ENCODE data around the gene SULT1C2. TPM values are rescaled to one million over a fixed set of nuclear protein-coding genes. Genes with fewer than 3 reads are reported as not detected.
A peak's percentile ranks its signal among the peaks of the same experiment; 100 is the strongest.
"Not testable (repeated sequence)": the region's sequence is repeated elsewhere in the genome, so short reads cannot be mapped to it uniquely, and the experiment has no call there.

The SULT1C2 gene
- polyA plus RNA-seq, 3 donors from 2014 or later: not detected

- Mint-ChIP-seq H3K27ac (no peak overlapping the region), H3K27me3 (ENCODE audit: low read depth in 3 of 3) (peaks cover 0 to 10% (median 0%) of the 10 kb centered on the region in 3 donors), H3K36me3 (no peaks in the 10 kb centered on the region), H3K9me3 (peaks cover 0 to 1% (median 0%) of the 10 kb centered on the region in 6 donors), H3K4me3 (no peak overlapping the region), H3K4me1 (no peaks in the 10 kb centered on the region)
- DNase-seq: no peak
These were observed 17.8 kb upstream of the SULT1C2 start for GRCh38 chr2:108270768-108271506.

GRCh38 chr2:108271691-108272253, 16.9 kb upstream of the SULT1C2 start:
- no peak for DNase-seq
- Mint-ChIP-seq H3K9me3 (peaks cover 0 to 1% (median 0%) of the 10 kb centered on the region in 6 donors), H3K4me1 (no peaks in the 10 kb centered on the region), H3K36me3 (no peaks in the 10 kb centered on the region), H3K27ac (no peak overlapping the region), H3K4me3 (no peak overlapping the region), H3K27me3 (ENCODE audit: low read depth in 3 of 3) (peaks cover 0 to 10% (median 0%) of the 10 kb centered on the region in 3 donors)

- Mint-ChIP-seq H3K4me1 (no peaks in the 10 kb centered on the region), H3K36me3 (no peaks in the 10 kb centered on the region), H3K9me3 (peaks cover 0 to 1% (median 0%) of the 10 kb centered on the region in 6 donors), H3K27ac (no peak overlapping the region), H3K4me3 (no peak overlapping the region), H3K27me3 (ENCODE audit: low read depth in 3 of 3) (peaks cover 0 to 9% (median 2%) of the 10 kb centered on the region in 3 donors)
- no peak for DNase-seq
These were observed 10.1 kb upstream of the SULT1C2 start for GRCh38 chr2:108278631-108279030.

- DNase-seq: no peak
- Mint-ChIP-seq H3K27me3 (ENCODE audit: low read depth in 3 of 3) (peaks cover 0 to 9% (median 2%) of the 10 kb centered on the region in 3 donors), H3K27ac (no peak overlapping the region), H3K36me3 (no peaks in the 10 kb centered on the region), H3K4me1 (no peaks in the 10 kb centered on the region), H3K4me3 (no peak overlapping the region), H3K9me3 (peaks cover 0 to 1% (median 0%) of the 10 kb centered on the region in 6 donors)
These were observed 9.2 kb upstream of the SULT1C2 start for GRCh38 chr2:108279468-108279867.

- no peak for DNase-seq
- peaks cover 0 to 9% (median 4%) of the 10 kb centered on the region in 3 donors for H3K27me3 Mint-ChIP-seq (ENCODE audit: low read depth in 3 of 3)
- H3K4me1 Mint-ChIP-seq: no peaks in the 10 kb centered on the region
- H3K9me3 Mint-ChIP-seq: peaks cover 0 to 1% (median 0%) of the 10 kb centered on the region in 6 donors
- H3K4me3 Mint-ChIP-seq: no peak overlapping the region
- H3K36me3 Mint-ChIP-seq: no peaks in the 10 kb centered on the region
- H3K27ac Mint-ChIP-seq: no peak overlapping the region
These were observed 8.2 kb upstream of the SULT1C2 start for GRCh38 chr2:108280466-108280865.

GRCh38 chr2:108284566-108284965, 4.1 kb upstream of the SULT1C2 start:
- H3K4me1 Mint-ChIP-seq; DNase-seq; H3K4me3 Mint-ChIP-seq; H3K27ac Mint-ChIP-seq; H3K9me3 Mint-ChIP-seq; H3K27me3 Mint-ChIP-seq (ENCODE audit: low read depth in 3 of 3); H3K36me3 Mint-ChIP-seq: not testable (repeated sequence)

- no peak overlapping the region for H3K4me3 Mint-ChIP-seq
These were observed 3.1 kb upstream of the SULT1C2 start for GRCh38 chr2:108285616-108286015.

GRCh38 chr2:108287169-108287568, 1.5 kb upstream of the SULT1C2 start:
- H3K36me3 Mint-ChIP-seq: no peaks in the 10 kb centered on the region

More at GRCh38 chr2:108285616-108286015, 3.1 kb upstream of the SULT1C2 start:
- Mint-ChIP-seq H3K27ac (no peak overlapping the region), H3K9me3 (peaks cover 0 to 5% (median 0%) of the 10 kb centered on the region in 6 donors), H3K36me3 (no peaks in the 10 kb centered on the region), H3K27me3 (ENCODE audit: low read depth in 3 of 3) (peaks cover 0 to 5% (median 4%) of the 10 kb centered on the region in 3 donors), H3K4me1 (no peaks in the 10 kb centered on the region)
- no peak for DNase-seq

GRCh38 chr2:108293850-108294249, 5.2 kb downstream of the SULT1C2 start:
- DNase-seq: no peak
- no peaks in the 10 kb centered on the region for H3K4me1 Mint-ChIP-seq
- no peak overlapping the region for H3K27ac Mint-ChIP-seq
- peaks cover 0 to 10% (median 0%) of the 10 kb centered on the region in 6 donors for H3K9me3 Mint-ChIP-seq
- no peak overlapping the region for H3K4me3 Mint-ChIP-seq
- peaks cover 3 to 14% (median 8%) of the 10 kb centered on the region in 3 donors for H3K27me3 Mint-ChIP-seq (ENCODE audit: low read depth in 3 of 3)
- no peaks in the 10 kb centered on the region for H3K36me3 Mint-ChIP-seq

More at GRCh38 chr2:108287169-108287568, 1.5 kb upstream of the SULT1C2 start:
- Mint-ChIP-seq H3K27ac (no peak overlapping the region), H3K4me1 (no peaks in the 10 kb centered on the region), H3K27me3 (ENCODE audit: low read depth in 3 of 3) (peaks cover 0 to 6% (median 5%) of the 10 kb centered on the region in 3 donors), H3K9me3 (peaks cover 0 to 10% (median 0%) of the 10 kb centered on the region in 6 donors), H3K4me3 (no peak overlapping the region)
- DNase-seq: no peak

- H3K4me3 Mint-ChIP-seq: no peak overlapping the region
- H3K27me3 Mint-ChIP-seq (ENCODE audit: low read depth in 3 of 3): peaks cover 3 to 14% (median 6%) of the 10 kb centered on the region in 3 donors
- H3K9me3 Mint-ChIP-seq: peaks cover 0 to 1% (median 0%) of the 10 kb centered on the region in 6 donors
- no peaks in the 10 kb centered on the region for H3K36me3 Mint-ChIP-seq
- H3K4me1 Mint-ChIP-seq: no peaks in the 10 kb centered on the region
- DNase-seq: no peak
- H3K27ac Mint-ChIP-seq: peak overlapping the region in 1 of 6 donors; percentile 8
These were observed 8.9 kb downstream of the SULT1C2 start for GRCh38 chr2:108297436-108298141.

- Mint-ChIP-seq H3K27ac (no peak overlapping the region), H3K27me3 (ENCODE audit: low read depth in 3 of 3) (peaks cover 3 to 9% (median 3%) of the 10 kb centered on the region in 3 donors), H3K9me3 (peaks cover 0 to 2% (median 0%) of the 10 kb centered on the region in 6 donors), H3K36me3 (no peaks in the 10 kb centered on the region), H3K4me3 (no peak overlapping the region), H3K4me1 (no peaks in the 10 kb centered on the region)
- no peak for DNase-seq
These were observed 12.9 kb downstream of the SULT1C2 start for GRCh38 chr2:108301558-108301957.

- no peaks in the 10 kb centered on the region for H3K4me1 Mint-ChIP-seq
- DNase-seq: peak in 1 of 3 donors; percentile 6
- H3K36me3 Mint-ChIP-seq: no peaks in the 10 kb centered on the region
- peaks cover 0 to 2% (median 1%) of the 10 kb centered on the region in 6 donors for H3K9me3 Mint-ChIP-seq
- H3K4me3 Mint-ChIP-seq: no peak overlapping the region
- no peak overlapping the region for H3K27ac Mint-ChIP-seq
- H3K27me3 Mint-ChIP-seq (ENCODE audit: low read depth in 3 of 3): peaks cover 0 to 7% (median 3%) of the 10 kb centered on the region in 3 donors
These were observed 16.3 kb downstream of the SULT1C2 start for GRCh38 chr2:108304975-108305374.

- H3K27ac Mint-ChIP-seq: no peak overlapping the region
- peak overlapping the region in 1 of 5 donors; percentile 2 for H3K4me3 Mint-ChIP-seq
- peaks cover 0 to 2% (median 1%) of the 10 kb centered on the region in 6 donors for H3K9me3 Mint-ChIP-seq
- no peaks in the 10 kb centered on the region for H3K36me3 Mint-ChIP-seq
- H3K27me3 Mint-ChIP-seq (ENCODE audit: low read depth in 3 of 3): peaks cover 0 to 7% (median 3%) of the 10 kb centered on the region in 3 donors
- no peak for DNase-seq
- H3K4me1 Mint-ChIP-seq: no peaks in the 10 kb centered on the region
These were observed 17.2 kb downstream of the SULT1C2 start for GRCh38 chr2:108305901-108306300.

GRCh38 chr2:108309903-108310302, 21.2 kb downstream of the SULT1C2 start:
- Mint-ChIP-seq H3K9me3 (peaks cover 0 to 2% (median 0%) of the 10 kb centered on the region in 6 donors), H3K4me3 (no peak overlapping the region), H3K27me3 (ENCODE audit: low read depth in 3 of 3) (peaks cover 0 to 6% (median 3%) of the 10 kb centered on the region in 3 donors), H3K4me1 (no peaks in the 10 kb centered on the region), H3K36me3 (no peaks in the 10 kb centered on the region), H3K27ac (no peak overlapping the region)
- no peak for DNase-seq
